ENCODE results near the gene CNGB1. TPM values are rescaled to one million over a fixed set of nuclear protein-coding genes. Genes with fewer than 3 reads are reported as not detected.

The CNGB1 gene
- total RNA-seq, 4 donors from 2014 or later = not detected

DNA sequence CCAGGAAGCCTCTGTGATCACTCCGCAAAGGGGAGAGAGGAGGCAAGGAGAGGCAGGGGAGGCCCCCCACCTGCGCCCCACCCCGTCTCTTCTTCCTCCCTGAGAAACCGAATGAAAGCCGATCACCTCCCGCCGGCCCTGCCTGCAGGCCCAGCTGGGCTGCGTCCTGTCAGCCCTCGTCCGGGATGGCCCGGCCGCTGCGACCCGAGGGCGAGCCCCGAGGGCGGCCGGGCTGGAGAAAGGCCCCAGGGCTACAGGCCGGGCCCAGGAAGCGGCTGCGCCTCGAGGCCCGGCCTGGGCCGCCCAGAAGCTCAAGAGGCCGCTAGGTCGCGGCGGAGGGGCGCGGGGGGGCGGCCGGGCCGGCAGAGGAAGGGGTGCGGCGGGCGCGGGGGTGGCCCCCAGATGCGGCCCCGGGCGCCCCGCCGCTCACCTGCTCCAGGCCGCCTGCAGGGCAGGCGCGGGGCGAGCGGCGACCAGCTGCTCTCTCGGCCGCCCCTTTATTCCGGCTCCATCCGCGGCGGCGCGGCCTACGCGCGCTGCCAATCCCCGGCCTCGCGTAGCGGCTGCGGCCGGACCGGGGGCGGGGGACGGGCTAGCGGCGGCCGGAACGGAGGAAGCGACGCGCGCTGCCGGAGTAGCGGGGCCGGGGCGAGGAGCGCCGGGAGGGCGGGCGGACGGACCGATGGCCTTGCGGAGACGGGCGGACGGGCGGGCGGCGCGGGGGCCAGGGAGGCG is 29.2 kb upstream of the CNGB1 start, which contains the start of gene ZNF319:
Gene ZNF319 (minus strand): TSS at position 702 of the 735 bp plus-strand sequence. CDS start 2,407 bp downstream, outside the sequence.
- TF ChIP-seq, protein P1, sequence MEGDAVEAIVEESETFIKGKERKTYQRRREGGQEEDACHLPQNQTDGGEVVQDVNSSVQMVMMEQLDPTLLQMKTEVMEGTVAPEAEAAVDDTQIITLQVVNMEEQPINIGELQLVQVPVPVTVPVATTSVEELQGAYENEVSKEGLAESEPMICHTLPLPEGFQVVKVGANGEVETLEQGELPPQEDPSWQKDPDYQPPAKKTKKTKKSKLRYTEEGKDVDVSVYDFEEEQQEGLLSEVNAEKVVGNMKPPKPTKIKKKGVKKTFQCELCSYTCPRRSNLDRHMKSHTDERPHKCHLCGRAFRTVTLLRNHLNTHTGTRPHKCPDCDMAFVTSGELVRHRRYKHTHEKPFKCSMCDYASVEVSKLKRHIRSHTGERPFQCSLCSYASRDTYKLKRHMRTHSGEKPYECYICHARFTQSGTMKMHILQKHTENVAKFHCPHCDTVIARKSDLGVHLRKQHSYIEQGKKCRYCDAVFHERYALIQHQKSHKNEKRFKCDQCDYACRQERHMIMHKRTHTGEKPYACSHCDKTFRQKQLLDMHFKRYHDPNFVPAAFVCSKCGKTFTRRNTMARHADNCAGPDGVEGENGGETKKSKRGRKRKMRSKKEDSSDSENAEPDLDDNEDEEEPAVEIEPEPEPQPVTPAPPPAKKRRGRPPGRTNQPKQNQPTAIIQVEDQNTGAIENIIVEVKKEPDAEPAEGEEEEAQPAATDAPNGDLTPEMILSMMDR (IDR thresholded peaks at IDR 0.05; ENCODE audit: low read depth) = no peak

DNA sequence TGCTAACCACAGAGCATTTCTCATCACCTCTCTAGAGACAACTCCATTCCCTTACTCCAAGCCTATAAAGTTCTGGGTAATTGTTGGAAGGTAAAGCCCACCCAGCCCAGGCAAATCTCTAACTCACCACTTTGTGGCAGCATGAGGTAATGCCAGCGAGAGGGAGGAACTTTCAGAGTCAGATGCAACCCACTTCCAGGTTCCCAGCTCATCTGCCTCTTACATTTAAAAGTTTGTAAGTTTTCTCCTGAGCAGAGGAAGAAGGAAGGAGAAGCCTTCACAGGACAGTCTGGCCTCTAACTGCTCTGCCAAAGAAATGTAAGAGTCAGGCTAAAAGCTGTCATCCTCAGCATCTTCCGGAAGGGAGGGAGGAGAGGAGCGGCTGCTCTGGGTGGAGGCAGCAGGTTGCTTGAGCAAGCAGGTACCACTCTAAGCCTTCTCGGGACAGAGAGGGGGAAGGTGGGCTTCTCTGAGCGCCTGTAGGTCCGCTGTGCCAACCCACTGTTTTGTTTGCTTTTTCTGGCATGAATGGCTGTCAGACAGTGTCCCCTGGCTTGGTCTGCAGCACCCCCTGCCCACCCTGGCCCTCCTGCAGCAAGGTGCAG is 28.5 kb upstream of the CNGB1 start:
- TF ChIP-seq, protein P1 (IDR thresholded peaks at IDR 0.05; ENCODE audit: low read depth) = no peak

DNA sequence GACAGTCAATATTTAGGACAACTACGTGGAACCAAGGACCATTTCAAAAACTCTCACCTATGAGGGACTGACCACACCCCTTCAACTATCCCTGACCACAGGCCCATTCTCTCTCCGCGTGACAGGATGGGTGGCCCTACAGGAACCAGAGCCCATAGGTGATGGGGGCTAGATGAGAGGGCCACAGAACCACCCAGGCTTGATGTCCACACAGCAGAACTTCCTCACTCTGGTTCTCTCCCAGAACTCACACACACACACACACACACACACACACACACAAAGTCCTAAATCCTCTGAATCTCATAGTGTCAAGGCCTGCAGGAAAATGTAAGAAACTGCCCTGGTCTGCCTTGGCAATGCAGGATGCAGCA is 28.1 kb upstream of the CNGB1 start:
- TF ChIP-seq, protein P1 (IDR thresholded peaks at IDR 0.05; ENCODE audit: low read depth) = no peak

DNA sequence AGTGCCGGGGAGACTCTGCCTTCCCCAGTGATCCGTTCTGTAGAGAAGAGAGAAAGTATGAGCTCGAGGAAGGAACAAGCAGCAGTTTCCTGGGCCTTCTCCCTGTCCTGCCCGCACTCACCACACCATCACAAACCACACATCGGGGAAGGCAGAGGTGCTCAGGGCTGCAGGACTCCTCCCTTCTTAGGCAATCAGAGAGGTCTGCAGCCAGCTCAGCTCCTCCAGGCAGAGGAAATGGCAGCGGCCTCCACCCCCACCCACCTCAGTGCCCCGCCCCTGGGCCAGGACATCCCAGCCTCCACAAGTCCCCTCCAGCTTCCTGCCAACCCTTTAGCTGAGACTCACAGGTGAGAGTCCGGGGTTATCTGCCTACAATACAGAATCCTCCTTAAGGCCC is 27.6 kb upstream of the CNGB1 start:
- TF ChIP-seq, protein P1 (IDR thresholded peaks at IDR 0.05; ENCODE audit: low read depth) = no peak

DNA sequence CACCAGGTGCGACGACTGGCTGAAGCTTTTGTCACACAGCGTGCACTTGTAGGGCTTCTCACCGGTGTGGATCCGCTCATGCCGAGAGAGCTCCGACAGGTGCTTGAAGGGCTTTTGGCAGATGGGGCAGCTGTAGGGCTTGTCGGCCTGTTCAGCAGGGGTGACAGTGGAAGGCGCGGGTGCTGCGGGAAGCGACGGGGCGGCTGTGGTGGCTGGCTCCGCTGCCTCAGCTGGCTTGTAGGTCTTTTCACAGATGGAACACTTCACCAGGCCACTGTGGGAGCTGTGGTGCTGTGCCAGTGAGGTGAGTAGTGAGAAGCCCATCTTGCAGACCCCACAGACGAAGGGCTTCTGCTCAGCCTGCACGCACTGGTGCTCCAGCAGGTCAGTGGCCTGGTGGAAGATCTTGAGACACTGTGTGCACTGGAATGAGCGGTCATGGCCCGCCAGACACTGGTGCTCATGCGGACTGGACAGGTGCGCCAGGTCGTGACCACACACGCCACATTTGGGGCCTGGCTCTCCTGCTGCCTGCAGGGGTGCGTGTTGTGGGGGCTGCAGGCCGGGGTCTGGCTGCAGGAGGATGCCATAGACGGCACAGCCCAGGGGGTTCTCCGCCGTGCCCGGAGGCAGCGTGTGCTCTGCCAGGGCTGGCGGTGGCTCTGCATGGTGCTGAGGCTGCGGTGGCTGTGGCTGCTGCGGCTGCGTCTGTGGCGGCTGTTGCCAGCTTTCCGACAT is 26.8 kb upstream of the CNGB1 start:
- TF ChIP-seq, protein P1 (IDR thresholded peaks at IDR 0.05; ENCODE audit: low read depth) = no peak

DNA sequence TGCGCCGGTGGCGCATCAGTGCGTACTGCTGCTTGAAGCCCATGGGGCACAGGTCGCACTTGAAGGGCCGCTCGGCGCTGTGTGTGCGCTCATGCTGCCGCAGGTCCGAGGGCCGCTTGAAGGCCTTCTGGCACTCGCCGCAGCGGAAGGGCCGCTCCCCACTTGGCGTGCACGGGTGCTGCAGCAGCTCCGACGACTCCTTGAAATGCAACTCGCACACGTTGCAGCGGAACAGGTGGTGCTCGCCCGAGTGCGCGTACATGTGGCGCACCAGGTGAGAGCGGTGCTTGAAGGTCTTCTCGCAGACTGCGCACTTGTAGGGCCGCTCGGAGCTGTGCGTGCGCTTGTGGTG is 26.2 kb upstream of the CNGB1 start:
- TF ChIP-seq, protein P1 (IDR thresholded peaks at IDR 0.05; ENCODE audit: low read depth) = no peak
